ENCODE measurements around the gene ZNF521. TPM values are rescaled to one million over a fixed set of nuclear protein-coding genes. Genes with fewer than 3 reads are reported as not detected.

ZNF521 gene
- total and polyA plus RNA-seq, 2 donors (not counting 3 experiments of a cell fraction or from before 2014, with no cell fraction given): 111 to 168 TPM

DNA sequence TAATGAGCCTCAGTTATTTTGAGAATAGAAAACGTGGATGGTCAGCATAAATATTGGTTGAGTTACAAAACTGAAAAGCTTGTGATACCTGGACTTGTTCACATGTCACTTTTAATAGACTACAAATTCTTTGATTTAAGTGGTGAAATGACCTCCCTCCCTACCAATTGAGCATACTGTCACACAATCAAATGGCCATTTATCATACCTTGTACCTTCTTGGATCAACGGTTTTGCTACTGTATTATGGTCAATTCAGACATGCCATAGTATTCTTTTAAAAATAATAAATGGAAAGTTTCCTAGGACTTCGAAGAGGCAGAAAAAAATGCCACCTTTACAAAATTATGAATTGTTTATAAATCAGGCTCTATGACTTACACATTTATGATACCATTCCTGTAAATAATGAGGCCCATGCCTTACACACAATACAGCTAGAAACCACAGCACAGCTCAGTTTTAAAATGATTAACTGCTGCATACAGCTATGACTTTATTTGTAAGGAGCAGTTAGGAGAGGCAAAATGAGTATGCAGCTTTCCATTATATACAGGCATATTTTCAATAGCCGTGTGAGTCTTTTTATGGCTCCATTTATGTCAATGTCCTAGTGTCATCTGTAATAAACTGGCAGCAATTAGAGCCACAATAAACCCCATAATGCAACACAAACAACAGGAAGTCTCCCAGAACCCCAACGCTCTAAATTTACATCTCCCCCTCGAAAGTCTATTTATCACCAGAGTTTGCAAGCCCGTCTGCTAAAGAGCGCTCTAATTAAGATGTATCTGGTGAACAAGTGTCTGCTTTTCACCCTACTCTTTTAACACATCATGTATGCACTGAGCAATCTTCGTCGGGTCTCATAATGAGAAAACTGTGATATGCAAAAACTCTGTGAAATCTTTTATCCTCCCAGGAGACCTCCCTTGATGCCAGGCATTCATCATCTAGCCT lies 176.1 kb downstream of the ZNF521 start:
- Histone ChIP-seq H4K20me1 (replicated peaks; ENCODE audit: control insufficient read depth, extremely low read depth, insufficient read depth, low read length) (peaks cover 13% of the 10 kb centered on the region), H3K9me3 (replicated peaks; ENCODE audit: control insufficient read depth, insufficient read depth, low read length) (no peaks in the 10 kb centered on the region), H3K9me1 (replicated peaks; ENCODE audit: control insufficient read depth, extremely low read depth, insufficient read depth, low read length) (no peaks in the 10 kb centered on the region), H3K79me2 (ENCODE audit: control insufficient read depth, insufficient read depth, low read length) (peaks cover 3% of the 10 kb centered on the region), H3K4me1 (ENCODE audit: control insufficient read depth, extremely low read depth, insufficient read depth, low read length) (no peaks in the 10 kb centered on the region), H3K27me3 (ENCODE audit: control insufficient read depth in 2 of 2, insufficient read depth in 2 of 2, low read length in 2 of 2) (no peaks in the 10 kb centered on the region), H3K27ac (ENCODE audit: insufficient read depth, low read depth, low read length) (no peak overlapping the region), H3K9ac (replicated peaks; ENCODE audit: extremely low read depth, insufficient read depth, low read length) (no peak overlapping the region), H2AFZ (ENCODE audit: low read depth, low read length) (no peak overlapping the region), H3K4me3 (replicated peaks in 1 of 3; ENCODE audit: insufficient read depth in 1 of 3, low read depth in 1 of 3, low read length in 3 of 3) (no peak overlapping the region), H3K36me3 (ENCODE audit: control insufficient read depth in 2 of 2, extremely low read depth in 1 of 2, insufficient read depth in 2 of 2, low read length in 2 of 2) (peaks cover 2 to 3% of the 10 kb centered on the region in 2 experiments), H3K4me2 (ENCODE audit: insufficient read depth, low read length) (no peak overlapping the region)
- FAIRE-seq (no peak), DNase-seq (ENCODE audit: low read depth, low spot score) (no peak)
- TF ChIP-seq GATA2 (IDR thresholded peaks at IDR 0.05; ENCODE audit: insufficient read depth, insufficient read length, low read depth, low read length): no peak
- TF ChIP-seq POLR2A (IDR thresholded peaks at IDR 0.05; ENCODE audit: low read depth, low read length): no peak
- TF ChIP-seq, protein P1, sequence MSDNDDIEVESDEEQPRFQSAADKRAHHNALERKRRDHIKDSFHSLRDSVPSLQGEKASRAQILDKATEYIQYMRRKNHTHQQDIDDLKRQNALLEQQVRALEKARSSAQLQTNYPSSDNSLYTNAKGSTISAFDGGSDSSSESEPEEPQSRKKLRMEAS (IDR thresholded peaks at IDR 0.05; ENCODE audit: insufficient read depth, insufficient read length): no peak
- no peak for TF ChIP-seq JUN (IDR thresholded peaks at IDR 0.05; ENCODE audit: borderline replicate concordance, insufficient read depth, insufficient read length, low read depth)
- TF ChIP-seq, protein P2, sequence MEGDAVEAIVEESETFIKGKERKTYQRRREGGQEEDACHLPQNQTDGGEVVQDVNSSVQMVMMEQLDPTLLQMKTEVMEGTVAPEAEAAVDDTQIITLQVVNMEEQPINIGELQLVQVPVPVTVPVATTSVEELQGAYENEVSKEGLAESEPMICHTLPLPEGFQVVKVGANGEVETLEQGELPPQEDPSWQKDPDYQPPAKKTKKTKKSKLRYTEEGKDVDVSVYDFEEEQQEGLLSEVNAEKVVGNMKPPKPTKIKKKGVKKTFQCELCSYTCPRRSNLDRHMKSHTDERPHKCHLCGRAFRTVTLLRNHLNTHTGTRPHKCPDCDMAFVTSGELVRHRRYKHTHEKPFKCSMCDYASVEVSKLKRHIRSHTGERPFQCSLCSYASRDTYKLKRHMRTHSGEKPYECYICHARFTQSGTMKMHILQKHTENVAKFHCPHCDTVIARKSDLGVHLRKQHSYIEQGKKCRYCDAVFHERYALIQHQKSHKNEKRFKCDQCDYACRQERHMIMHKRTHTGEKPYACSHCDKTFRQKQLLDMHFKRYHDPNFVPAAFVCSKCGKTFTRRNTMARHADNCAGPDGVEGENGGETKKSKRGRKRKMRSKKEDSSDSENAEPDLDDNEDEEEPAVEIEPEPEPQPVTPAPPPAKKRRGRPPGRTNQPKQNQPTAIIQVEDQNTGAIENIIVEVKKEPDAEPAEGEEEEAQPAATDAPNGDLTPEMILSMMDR (IDR thresholded peaks at IDR 0.05; ENCODE audit: extremely low read depth in 1 of 2, insufficient read depth in 1 of 2, low read depth in 1 of 2, low read length in 2 of 2): no peak
- no peak for TF ChIP-seq FOS (IDR thresholded peaks at IDR 0.05; ENCODE audit: borderline replicate concordance, insufficient read depth, low read length)
- CTCF ChIA-PET: no interaction called here
- intact Hi-C loops (cut with micrococcal nuclease) (no loop called here), dilution Hi-C loops (cut with MboI; ENCODE audit: extremely low pct_ligation_motif_present, low sequenced_read_pairs) (no loop called here)
- no TSS peak for BruUV-seq (replicated peaks)
- POLR2A ChIA-PET: no interaction called here

Measured in endothelial cell of umbilical vein (primary cell).